SK-N-SH (cell line): ENCODE measurements around the gene PPP1R1B. TPM values are rescaled to one million over a fixed set of nuclear protein-coding genes. Genes with fewer than 3 reads are reported as not detected.

ENCODE experiments used
- CTCF ChIA-PET: fragments of 300-600, 350-600 bp; formaldehyde crosslinking; extraction: SDS; loops from one replicate; lab custom pipeline; 2021; lab: Yijun Ruan, JAX
- POLR2A ChIA-PET: fragments of 350-600 bp; sonication (Branson Sonifier 250); formaldehyde crosslinking; extraction: SDS; loops from one replicate; lab custom pipeline; 2020; ENCODE audit warnings: antibody characterized with exemption, inconsistent platforms; lab: Yijun Ruan, JAX
- DNase-seq: peaks from one replicate; pipeline ENCODE4 v3.0.0; 2012
- H2AFZ ChIP-seq: fragments of 200-600 bp; sonication (generic); 2 replicates; pipeline ENCODE4 v1.8.1; 2016; ENCODE audit warnings: antibody characterized with exemption, mild to moderate bottlenecking, low read depth
- H3F3A ChIP-seq: fragments of 200-600 bp; sonication (generic); replicated peaks from 2 replicates; pipeline ENCODE3; 2016; ENCODE audit warnings: antibody characterized with exemption, mild to moderate bottlenecking; ENCODE audit not compliant: insufficient read depth
- H3K27ac ChIP-seq, 2 experiments: fragments of 200-500 bp in 1 of 2; fragments of 200-600 bp in 1 of 2; sonication (Bioruptor generic) in 1 of 2; sonication (generic), shearing (Covaris generic) in 1 of 2; 2 replicates each; pipeline versions ENCODE4 v1.5.1 to v1.6.1; 2014 to 2016; ENCODE audit warnings: low read depth in 2 of 2, inconsistent platforms in 1 of 2, low read length in 1 of 2, mild to moderate bottlenecking in 1 of 2, mixed read lengths in 1 of 2
- H3K27me3 ChIP-seq: fragments of 200-600 bp; sonication (generic), shearing (Covaris generic); 2 replicates; pipeline ENCODE4 v1.6.1; 2016; ENCODE audit warnings: mixed run types; ENCODE audit not compliant: insufficient read depth
- H3K36me3 ChIP-seq, 2 experiments: fragments of 200-500 bp in 1 of 2; fragments of 200-600 bp in 1 of 2; sonication (Bioruptor generic) in 1 of 2; sonication (generic) in 1 of 2; replicated peaks in 1 of 2; 2 replicates each; pipeline versions ENCODE3 to v1.5.1; 2014 to 2016; ENCODE audit warnings: low read length in 1 of 2, mild to moderate bottlenecking in 1 of 2; ENCODE audit not compliant: insufficient read depth in 2 of 2, control insufficient read depth in 1 of 2
- H3K4me1 ChIP-seq, 2 experiments: fragments of 200-500 bp in 1 of 2; fragments of 200-600 bp in 1 of 2; sonication (Bioruptor generic) in 1 of 2; sonication (generic), shearing (Covaris generic) in 1 of 2; 2 replicates each; pipeline versions ENCODE4 v1.5.1 to v1.6.1; 2014 to 2016; ENCODE audit warnings: low read depth in 1 of 2, low read length in 1 of 2, mixed run types in 1 of 2; ENCODE audit not compliant: insufficient read depth in 2 of 2, control insufficient read depth in 1 of 2
- H3K4me2 ChIP-seq: fragments of 200-600 bp; sonication (generic), shearing (Covaris generic); 2 replicates; pipeline ENCODE4 v1.6.1; 2017; ENCODE audit warnings: mixed run types
- H3K4me3 ChIP-seq, 2 experiments: fragments of 200-500 bp in 1 of 2; fragments of 200-600 bp in 1 of 2; sonication (Bioruptor generic) in 1 of 2; sonication (generic), shearing (Covaris generic) in 1 of 2; 2 replicates each; pipeline versions ENCODE4 v1.5.1 to v1.8.1; 2014 to 2016; ENCODE audit warnings: low read depth in 2 of 2, inconsistent platforms in 1 of 2, low read length in 1 of 2, mild to moderate bottlenecking in 1 of 2, mixed read lengths in 1 of 2, moderate library complexity in 1 of 2
- H3K79me2 ChIP-seq: fragments of 200-600 bp; sonication (generic); 2 replicates; pipeline ENCODE4 v1.8.1; 2017; ENCODE audit warnings: mild to moderate bottlenecking; ENCODE audit not compliant: insufficient read depth
- H3K9ac ChIP-seq: fragments of 200-600 bp; sonication (generic); 2 replicates; pipeline ENCODE4 v1.6.1; 2017; ENCODE audit warnings: mixed run types
- H3K9me2 ChIP-seq: fragments of 200-600 bp; sonication (generic); 2 replicates; pipeline ENCODE4 v1.6.1; 2017; ENCODE audit warnings: mixed run types
- H3K9me3 ChIP-seq: fragments of 200-600 bp; sonication (generic); 2 replicates; pipeline ENCODE4 v1.6.1; 2017; ENCODE audit warnings: mixed run types, mild to moderate bottlenecking, moderate library complexity
- H4K20me1 ChIP-seq: fragments of 200-600 bp; sonication (generic); 2 replicates; pipeline ENCODE4 v1.6.1; 2017; ENCODE audit warnings: mild to moderate bottlenecking, mixed run types; ENCODE audit not compliant: insufficient read depth
- CHD2 ChIP-seq: fragments of 150-350 bp; IDR thresholded peaks from 2 replicates; pipeline ENCODE4 v1.6.1; 2018; ENCODE audit warnings: low read length; ENCODE audit not compliant: partially characterized antibody
- CTCF ChIP-seq: fragments of 200-600 bp; sonication (generic); IDR thresholded peaks from 2 replicates; pipeline ENCODE4 v1.6.1; 2017; ENCODE audit warnings: antibody characterized with exemption, mild to moderate bottlenecking, moderate library complexity
- ELF1 ChIP-seq: IDR thresholded peaks from 2 replicates; pipeline ENCODE4 v1.4.0; 2012
- GABPA ChIP-seq: IDR thresholded peaks from 2 replicates; pipeline ENCODE4 v1.4.0; 2012; ENCODE audit warnings: low read depth, mild to moderate bottlenecking
- GATA2 ChIP-seq: sonication (generic); formaldehyde crosslinking; IDR thresholded peaks from 2 replicates; pipeline ENCODE4 v1.5.0; 2020; ENCODE audit warnings: mild to moderate bottlenecking, missing genetic modification reagents
- MAX ChIP-seq: IDR thresholded peaks from 2 replicates; pipeline ENCODE4 v1.4.0; 2012; ENCODE audit warnings: low read depth
- MEF2A ChIP-seq: IDR thresholded peaks from 2 replicates; pipeline ENCODE4 v1.4.0; 2012; ENCODE audit warnings: low read depth, borderline replicate concordance
- MXI1 ChIP-seq: IDR thresholded peaks from 2 replicates; pipeline ENCODE4 v1.6.1; 2012; ENCODE audit warnings: mild to moderate bottlenecking, low read depth, low read length, improper control_type of control experiment
- NRF1 ChIP-seq: IDR thresholded peaks from 2 replicates; pipeline ENCODE4 v1.6.1; 2012; ENCODE audit warnings: low read depth, mild to moderate bottlenecking, low read length
- REST ChIP-seq: IDR thresholded peaks from 2 replicates; pipeline ENCODE4 v1.6.1; 2012; ENCODE audit warnings: mild to moderate bottlenecking, low read depth, low read length, moderate library complexity
- RFX5 ChIP-seq: IDR thresholded peaks from 2 replicates; pipeline ENCODE4 v1.6.1; 2012; ENCODE audit warnings: mild to moderate bottlenecking, improper control_type of control experiment, low read length
- SIN3A ChIP-seq: IDR thresholded peaks from 2 replicates; pipeline ENCODE4 v1.6.1; 2012; ENCODE audit warnings: low read depth, mild to moderate bottlenecking, low read length, moderate library complexity, borderline replicate concordance
- TEAD4 ChIP-seq: IDR thresholded peaks from 2 replicates; pipeline ENCODE4 v1.4.0; 2012; ENCODE audit warnings: mild to moderate bottlenecking, borderline replicate concordance; ENCODE audit not compliant: insufficient read depth
- WGBS: methylation state at CpG from one replicate; pipeline ENCODE4 v1.1.6; 2017; ENCODE audit warnings: low lambda C conversion rate; 5-methylcytosine and 5-hydroxymethylcytosine counted together
- polyA plus RNA-seq, 3 experiments: library from polyadenylated mRNA; depleted of rRNA; stranded (reverse); fragments of >200 nt; gene quantifications; 2 replicates each; pipeline ENCODE4 v1.2.3, GENCODE V29; 2012

Gene PPP1R1B
- polyA plus RNA-seq, 1 of the 3 experiments (the other 2 are of a cell fraction): 0.07 TPM

GRCh38 chr17:39661744-39662541 is 35.2 kb downstream of the PPP1R1B start:
- Histone ChIP-seq H3K4me2 (no peak overlapping the region), H3K36me3 (peaks cover 0 to 37% of the 10 kb centered on the region in 2 experiments), H3K27ac (no peak overlapping the region), H2AFZ (no peak overlapping the region), H3K4me1 (peaks cover 0 to 9% of the 10 kb centered on the region in 2 experiments; a peak in 1 of 4 replicates), H3K27me3 (no peaks in the 10 kb centered on the region), H3K9ac (no peak overlapping the region), H3K4me3 (no peak overlapping the region), H4K20me1 (no peaks in the 10 kb centered on the region), H3K9me3 (no peaks in the 10 kb centered on the region), H3F3A (no peaks in the 10 kb centered on the region), H3K79me2 (no peaks in the 10 kb centered on the region), H3K9me2 (no peaks in the 10 kb centered on the region)
- no peak for TF ChIP-seq CHD2
- TF ChIP-seq MXI1: no peak
- TF ChIP-seq CTCF: no peak
- TF ChIP-seq GATA2: no peak
- no peak for TF ChIP-seq MAX
- no peak for TF ChIP-seq GABPA
- no peak for TF ChIP-seq ELF1
- TF ChIP-seq MEF2A: no peak
- TF ChIP-seq REST: no peak
- TF ChIP-seq RFX5: no peak
- no peak for TF ChIP-seq TEAD4
- no peak for TF ChIP-seq NRF1
- TF ChIP-seq SIN3A: no peak
- ChIA-PET POLR2A (no interaction called here), CTCF (interaction anchor here (0.7 to 15.8 kb wide), 4 partner anchors 9 to 40 kb away, joined by 4 to 149 read pairs (median 7); no protein-coding TSS in a partner anchor)
- no peak for DNase-seq
- 92% methylated on average over 7 of the region's 8 CpGs for WGBS
